GM18507 (cell line): ENCODE data around the gene DMD.

ENCODE experiments used
- DNase-seq: peaks from one replicate; pipeline ENCODE4 v3.0.0; 2011; ENCODE audit warnings: low read depth; ENCODE audit not compliant: insufficient read length; ENCODE audit errors: extremely low spot score
- FAIRE-seq: peaks from 2 replicates; lab custom pipeline; 2011; peaks lifted over from hg19 to GRCh38; lab: Jason Lieb, UNC

The DMD gene

DNA sequence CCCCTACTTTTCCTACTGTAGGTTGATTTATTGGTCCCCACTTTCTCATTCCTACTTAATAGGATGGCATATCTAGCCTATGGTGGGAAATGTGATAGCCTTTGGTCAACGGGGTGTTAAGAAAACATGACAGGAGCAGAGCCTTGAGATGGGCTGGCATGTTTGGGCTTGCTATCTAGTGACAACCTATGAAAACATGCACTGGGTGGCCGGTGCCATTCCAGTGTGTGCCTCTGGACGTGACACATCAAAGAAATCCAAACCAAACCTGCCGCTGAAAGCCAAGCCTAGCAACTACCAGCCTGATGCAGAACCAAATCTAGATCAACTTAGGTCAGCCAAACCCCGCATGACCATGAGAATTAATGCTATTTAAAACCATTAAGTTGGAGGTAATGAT is 317.6 kb downstream of the DMD start:
- FAIRE-seq, result no peak
- DNase-seq, result no peak

DNA sequence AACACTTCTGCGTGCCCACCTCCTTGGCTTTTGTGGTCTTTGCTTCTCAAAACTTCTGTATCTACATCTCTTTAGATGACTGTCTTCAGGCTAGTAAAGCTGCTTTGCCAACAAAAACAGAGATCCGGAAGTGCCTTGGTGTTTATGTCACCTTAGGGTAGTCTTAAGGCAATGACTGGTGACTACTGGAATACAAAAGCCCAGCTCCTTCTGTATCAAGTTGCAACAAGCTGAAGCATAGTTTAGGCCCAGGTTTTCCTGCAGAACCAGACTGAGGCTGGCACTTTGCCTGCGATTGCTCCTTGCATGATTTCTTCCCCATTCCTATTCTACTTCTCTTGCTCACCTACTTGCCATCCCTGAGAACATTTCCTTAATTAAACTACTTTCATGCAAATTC is 333.8 kb downstream of the DMD start:
- FAIRE-seq, result no peak
- no peak for DNase-seq

DNA sequence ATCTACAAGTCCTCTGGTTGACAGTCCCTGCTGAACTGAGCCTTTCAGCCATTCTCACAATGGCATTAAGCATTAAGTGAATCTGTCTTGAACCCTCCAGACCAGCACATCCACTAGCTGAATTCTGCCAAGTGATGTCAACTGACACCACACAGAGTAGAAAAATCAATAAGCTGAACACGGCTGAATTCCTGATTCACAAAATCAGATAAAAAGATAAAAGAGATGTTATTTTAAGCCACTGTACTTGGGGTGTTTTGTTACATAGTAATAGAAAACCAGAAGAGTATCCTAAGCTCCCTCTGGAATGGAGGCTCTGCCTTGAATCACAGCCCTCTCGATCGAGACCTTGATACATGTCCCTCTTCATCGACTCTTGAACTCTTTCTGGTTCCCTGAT is 336.5 kb downstream of the DMD start:
- no peak for DNase-seq
- FAIRE-seq, result no peak

DNA sequence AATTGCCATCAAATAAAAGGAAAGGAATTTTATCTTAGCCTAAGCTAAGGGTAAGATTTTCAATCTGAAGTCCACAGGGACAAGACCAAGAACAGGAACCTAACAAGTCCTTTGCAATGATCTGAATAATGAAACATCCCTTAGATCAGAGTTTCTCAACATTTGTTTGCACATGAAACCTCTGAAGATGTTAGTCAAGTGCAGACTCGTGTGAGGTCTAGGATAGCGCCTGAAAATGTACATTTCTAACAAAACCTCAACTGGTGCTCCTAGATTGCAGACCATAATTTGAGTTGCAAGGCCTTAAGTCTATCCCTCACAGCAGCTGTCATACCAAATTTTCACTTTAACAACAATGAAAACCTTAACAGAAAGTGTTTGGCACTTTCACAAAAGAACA is 337.6 kb downstream of the DMD start:
- FAIRE-seq (no peak), DNase-seq (no peak)

DNA sequence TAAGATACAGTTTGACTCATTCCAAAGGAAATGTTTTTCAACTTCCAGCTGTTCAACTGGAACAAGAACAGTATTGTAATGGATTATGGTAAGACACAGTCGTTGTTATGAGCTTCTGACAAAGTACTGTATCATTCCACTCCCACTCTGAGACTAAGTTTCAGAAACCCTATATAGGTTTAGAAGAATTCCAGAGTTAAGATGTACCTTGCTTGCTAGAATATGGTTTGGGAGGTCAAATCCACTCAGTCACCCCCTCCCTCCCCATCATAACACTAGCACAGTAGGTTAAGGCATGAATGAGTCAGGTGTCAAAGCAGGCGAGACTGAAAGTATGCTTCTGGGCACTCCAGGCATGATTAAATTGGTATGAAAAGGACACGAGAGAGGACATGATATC is 339.7 kb downstream of the DMD start:
- no peak for FAIRE-seq
- DNase-seq, result no peak

DNA sequence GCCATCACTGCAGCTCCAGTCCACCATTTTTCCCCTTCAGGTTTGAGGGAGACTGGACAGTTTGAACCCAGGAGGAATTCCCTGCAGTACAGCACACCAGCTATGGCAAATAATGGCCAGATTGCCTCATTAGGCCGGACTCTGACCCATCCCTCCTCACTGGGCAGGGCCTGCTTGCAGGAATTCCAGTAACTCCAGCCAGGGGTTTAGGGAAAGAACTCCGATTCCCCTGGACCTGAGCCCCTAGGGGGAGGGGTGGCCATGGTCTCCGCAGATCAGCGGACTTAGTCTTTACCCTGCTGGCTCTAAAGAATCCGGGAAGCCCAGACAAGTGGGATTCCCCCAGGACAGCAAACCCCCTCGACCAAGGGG is 342.8 kb downstream of the DMD start:
- no peak for FAIRE-seq
- DNase-seq, result no peak

DNA sequence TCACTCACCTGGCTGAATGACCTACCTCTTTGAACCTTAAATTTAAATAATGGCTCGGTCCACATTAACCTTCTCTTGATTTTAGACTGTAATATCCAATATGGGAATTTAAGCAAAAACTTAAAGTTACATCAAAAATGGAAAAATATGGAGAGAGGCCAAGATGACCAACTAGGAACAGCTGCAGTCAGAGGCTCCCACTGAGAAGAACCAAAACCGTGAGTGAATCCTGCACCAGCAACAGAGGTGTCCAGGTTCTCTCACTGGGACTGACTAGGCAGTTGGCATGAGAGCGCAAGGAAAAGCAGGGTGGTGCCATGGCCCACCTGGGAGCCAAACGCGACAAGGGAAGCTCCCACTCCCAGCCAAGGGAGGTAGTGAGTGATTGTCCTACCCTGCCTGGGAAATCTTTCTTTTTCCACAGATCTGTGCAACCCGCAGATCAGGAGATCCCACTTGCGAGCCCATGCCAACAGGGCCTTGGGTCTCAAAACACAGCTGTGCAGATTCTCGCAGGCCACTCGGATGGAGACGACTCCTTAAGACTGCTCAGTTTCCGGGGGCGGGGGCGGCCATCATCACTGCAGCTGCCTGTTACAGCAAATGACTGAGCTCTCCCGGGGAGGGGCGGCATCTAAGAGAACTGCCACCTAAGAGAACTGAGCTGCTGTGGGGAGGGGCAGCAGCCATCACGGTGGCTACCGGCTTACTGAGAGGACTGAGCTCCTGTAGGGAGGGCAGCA is 343.4 kb downstream of the DMD start:
- FAIRE-seq, result no peak
- DNase-seq, result no peak

DNA sequence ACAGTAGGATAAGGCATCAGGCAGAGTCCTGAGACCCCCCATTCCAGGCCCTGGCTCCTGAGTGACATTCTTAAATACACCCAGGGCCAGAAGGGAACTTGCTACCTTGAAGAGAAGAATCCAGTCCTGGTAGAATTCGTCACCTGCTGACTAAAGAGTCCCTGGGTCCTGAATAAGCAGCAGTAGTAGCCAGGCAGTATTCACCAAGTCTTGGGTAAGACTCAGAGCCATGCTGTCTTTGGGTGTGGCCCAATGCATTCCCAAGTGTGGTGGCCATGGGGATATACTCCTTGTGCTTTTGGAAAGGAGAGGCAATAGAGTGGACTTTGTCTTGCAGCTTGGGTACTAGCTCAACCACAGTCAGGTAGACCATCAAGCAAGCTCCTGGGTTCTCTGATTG is 359.1 kb downstream of the DMD start:
- FAIRE-seq (no peak), DNase-seq (no peak)

DNA sequence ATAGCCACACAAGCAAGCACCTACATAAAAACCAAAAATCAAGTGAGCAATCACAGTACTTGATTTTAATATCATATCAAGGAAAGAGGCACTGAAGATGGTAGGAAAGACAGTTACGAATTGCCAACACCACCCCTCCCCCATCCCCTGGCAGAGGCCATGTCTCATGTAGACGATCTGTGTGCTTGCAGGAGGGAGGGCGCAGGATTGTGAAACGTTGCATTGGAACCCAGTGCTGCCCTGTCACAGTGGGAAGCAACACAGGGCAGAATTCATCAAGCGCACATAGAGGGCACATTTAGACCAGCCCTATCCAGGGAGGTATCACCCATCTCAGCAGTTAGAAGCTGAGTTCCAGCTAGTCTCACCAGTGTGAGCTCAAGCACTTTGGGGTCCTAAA is 359.8 kb downstream of the DMD start:
- no peak for DNase-seq
- no peak for FAIRE-seq

DNA sequence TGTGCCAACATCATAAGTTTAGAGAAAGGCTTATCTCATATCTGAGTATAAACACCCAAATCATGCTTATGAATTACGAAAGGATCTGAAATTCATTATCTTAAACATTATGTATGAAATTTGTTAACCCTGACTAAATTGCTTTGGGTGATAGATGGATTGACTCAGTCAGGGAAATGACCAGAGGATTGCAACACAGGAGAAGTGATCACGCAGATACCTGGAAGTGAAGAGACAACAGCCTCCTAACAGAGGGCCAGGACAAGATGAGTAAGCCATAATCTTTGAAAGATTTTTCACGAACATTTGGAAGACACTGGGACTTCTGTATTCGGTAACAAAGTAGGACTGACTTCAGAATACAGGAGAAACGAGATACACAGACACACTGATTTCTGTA is 363.4 kb downstream of the DMD start:
- DNase-seq (no peak), FAIRE-seq (no peak)

DNA sequence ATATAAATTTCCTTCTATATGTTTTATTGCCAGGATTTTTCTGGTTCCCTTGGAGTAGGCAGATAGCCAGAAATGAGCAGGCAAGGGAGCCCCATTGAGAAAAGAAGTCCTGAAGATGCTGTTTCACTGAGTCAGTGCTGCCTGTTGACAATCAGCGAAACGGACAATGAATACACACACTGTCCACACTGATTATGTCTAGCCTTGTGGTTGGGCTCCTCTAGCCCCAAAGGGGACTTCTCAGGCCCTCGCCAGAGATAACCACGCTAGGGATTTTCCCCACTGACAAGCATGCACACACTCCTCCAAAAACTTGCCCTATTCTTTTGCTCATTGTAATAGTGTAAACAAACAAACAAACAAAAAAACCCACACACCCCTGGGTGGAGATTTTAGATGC is 369.3 kb downstream of the DMD start:
- FAIRE-seq (no peak), DNase-seq (no peak)

DNA sequence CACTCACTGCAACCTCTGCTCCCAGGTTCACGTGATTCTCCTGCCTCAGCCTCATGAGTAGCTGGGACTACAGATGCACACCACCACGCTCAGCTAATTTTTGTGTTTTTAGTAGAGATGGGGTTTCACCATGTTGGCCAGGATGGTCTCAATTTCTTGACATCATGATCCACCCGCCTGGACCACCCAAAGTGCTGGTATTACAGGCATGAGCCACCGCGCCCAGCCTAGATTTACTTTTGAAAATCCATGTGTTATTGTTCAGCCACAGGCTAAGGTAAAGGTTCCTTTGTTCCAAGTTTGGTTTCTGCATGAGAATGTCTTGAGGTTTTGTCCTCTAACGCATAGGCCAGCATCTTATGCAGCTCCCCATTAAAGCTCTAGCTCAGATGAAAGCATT is 371.6 kb downstream of the DMD start:
- DNase-seq (no peak), FAIRE-seq (no peak)

DNA sequence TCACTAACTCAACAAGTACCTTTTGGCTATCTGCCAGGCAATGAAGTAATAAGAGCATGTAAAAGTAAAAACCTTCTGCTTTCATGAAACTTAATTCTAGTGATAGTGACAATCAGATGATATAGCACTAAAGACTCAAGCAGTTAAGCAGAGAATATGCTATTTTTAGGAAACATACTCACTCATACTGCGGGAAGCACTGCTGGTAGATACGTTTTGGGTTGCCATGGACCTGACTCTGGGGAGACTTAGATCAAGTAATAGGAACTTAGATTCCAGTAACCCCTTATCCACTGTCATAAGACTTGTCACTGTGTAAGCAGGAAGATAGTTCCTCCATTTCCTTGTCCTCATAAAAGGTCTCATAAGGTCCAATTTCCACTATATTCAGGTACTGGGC is 386.3 kb downstream of the DMD start:
- FAIRE-seq (no peak), DNase-seq (no peak)

DNA sequence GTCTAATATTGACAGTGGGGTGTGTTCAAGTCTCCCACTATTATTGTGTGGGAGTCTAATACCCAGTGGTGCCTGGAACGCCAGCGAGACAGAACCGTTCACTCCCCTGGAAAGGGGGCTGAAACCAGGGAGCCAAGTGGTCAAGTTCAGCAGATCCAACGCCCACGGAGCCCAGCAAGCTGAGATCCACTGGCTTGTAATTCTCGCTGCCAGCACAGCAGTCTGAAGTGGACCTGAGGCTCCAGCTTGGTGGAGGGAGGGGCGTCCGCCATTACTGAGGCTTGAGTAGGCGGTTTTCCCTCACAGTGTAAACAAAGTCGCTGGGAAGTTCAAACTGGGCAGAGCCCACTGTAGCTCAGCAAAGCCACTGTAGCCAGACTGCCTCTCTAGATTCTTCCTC is 407.3 kb downstream of the DMD start:
- DNase-seq (no peak), FAIRE-seq (no peak)

DNA sequence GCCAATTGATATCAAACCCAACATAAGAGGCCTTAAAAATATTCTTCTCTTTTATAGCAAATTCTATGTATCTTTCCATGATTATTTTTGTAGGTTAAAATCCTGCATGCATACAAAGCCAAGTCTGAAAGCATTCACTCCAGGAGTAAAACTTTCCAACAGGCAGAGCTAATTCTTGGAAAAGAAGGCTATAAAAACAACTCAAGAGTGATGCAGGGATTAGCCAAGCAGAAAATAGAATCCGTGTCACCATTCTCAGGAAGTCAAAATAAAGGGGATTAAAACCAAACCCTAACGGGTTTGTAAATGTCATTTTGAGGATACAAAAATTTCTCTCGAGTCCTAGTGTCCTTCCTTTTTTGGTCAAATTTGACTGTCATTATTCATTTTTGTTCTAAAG is 412.4 kb downstream of the DMD start:
- FAIRE-seq, result no peak
- DNase-seq, result no peak

DNA sequence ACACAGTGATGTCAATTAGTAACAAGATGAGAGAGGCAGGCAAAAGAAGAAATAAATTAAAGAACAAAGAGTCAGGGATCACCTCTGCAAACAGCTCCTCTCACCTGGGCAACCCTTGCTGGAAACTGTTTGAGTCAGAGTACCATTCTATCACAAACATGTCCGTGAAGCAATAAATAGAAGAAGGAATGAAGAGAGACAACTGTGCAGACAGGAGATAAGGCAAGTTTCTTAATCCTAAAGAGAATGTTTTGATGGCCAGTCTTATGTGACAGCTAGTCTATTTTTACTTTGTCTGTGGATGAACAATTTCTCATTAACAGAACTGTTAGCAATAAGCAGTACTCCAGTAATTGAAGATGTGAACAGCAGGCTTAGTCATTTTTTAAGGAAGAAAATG is 422.4 kb downstream of the DMD start:
- no peak for DNase-seq
- no peak for FAIRE-seq

DNA sequence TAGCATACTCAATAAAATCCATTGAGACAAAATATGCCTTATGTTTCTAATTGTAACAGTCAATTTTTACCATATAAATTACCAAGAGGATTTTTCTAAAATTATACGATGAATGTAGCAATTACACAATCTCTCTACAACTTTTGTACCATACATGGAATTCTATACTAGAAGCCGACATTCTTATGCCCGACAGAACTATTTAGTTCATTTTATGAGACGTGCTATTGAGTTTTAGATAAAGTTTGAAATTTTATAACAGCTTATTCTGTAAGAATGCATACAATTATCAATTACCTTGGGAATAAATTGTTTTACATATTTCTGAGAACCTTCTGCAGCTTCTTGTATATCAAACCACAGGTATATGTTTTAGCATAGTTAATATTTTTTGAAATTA is 431.2 kb downstream of the DMD start:
- DNase-seq, result no peak
- FAIRE-seq, result no peak

DNA sequence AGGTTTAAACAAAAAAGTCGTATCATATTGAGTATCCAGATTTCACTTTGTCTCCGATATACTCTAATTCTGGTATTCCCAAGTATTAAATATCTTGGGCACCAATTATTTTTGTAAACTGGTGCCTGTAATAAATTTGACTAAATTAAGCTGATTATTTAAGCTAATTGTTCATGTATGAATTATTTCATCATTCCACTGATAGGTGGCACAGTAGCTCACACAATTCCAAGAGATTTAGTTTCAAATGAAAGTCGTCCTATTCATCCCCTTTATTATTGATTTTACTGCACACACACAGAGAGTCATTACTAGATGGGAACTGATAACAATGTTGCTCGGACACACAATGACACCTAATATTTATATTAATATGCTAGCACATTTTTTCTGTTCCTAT is 432.4 kb downstream of the DMD start:
- FAIRE-seq (no peak), DNase-seq (no peak)

DNA sequence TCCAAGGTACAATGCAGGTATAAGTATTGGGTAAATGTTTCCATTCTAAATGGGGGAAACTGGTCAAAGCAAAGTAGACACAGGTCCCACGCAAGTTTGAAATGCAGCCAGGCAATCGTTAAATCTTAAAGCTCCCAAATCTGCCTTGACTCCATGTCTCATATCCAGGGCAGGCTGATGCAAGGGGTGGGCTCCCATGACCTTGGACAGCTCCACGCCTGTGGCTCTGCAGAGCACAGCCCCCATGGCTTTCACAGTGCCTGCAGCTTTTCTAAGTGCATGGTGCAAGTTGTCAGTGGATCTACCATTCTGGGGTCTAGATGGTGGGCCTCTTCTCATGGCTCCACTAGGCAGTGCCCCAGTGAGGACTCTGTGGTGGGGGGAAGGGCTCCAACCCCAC is 436.4 kb downstream of the DMD start:
- DNase-seq (no peak), FAIRE-seq (no peak)

DNA sequence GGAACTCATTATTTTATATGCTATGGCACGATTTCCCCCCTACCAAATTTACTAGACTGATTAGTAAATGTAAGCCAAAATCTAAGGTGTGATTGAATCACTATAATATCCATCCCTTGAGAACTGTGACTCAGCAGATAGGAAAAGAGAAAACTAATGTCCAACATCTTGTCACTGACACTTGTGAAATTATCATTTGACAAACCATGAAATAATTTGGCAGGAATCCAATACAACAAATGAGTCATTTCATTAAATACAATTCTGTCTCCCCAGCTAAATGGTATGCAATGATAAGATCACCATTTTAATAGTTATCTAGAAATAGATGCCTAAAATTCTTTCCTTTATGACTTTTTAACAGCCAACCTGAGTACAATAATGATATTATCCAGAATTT is 462.3 kb downstream of the DMD start:
- FAIRE-seq, result no peak
- DNase-seq, result no peak

DNA sequence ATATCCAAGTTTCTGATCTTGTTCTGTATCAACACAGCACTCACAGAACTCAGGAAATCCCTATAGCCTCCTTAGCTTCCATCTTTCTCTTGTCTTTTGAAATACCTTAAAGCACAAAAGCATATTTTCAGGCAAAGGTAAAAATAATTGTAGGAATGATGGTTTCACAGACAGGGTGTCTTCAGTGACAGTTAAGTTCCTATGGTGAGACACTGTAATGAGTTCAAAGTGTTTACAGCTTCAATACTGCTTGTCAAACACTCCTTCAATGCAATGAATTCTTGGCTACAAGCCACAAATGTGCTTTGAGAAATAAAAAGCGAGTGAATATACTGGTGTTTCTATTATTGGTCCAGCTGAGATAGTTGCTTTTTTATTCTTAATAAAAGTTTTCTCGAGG is 466.0 kb downstream of the DMD start:
- FAIRE-seq (no peak), DNase-seq (no peak)

DNA sequence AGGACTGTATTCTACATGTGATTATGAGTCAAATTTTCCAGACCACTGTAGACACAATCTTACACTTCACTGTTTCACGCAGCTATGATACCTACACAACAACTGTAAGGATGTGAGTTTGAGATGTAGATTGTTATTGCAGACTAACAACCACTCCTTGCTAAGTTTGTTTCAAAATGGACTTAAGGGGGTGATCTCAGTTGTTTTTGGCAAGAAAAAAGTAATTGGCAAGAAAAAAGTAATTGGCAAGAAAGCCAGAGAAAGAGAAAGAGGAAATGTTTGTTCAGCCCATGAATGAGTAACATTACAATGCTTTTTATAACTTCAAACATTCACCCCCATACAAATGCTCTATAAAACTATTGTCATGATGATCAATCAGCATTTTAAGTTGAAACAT is 466.4 kb downstream of the DMD start:
- DNase-seq, result no peak
- no peak for FAIRE-seq
